ENCODE results near the gene PCGF2.

The PCGF2 gene

GRCh38 chr17:38706505-38707216 lies 41.5 kb downstream of the PCGF2 start:
- ATAC-seq, result no peak
- TF ChIP-seq ZC3H10 (CRISPR knock-in tag; IDR thresholded peaks at IDR 0.05) (no peak), POU6F1 (CRISPR knock-in tag; IDR thresholded peaks at IDR 0.05; ENCODE audit: borderline replicate concordance, low read depth) (no peak), SNAI2 (CRISPR knock-in tag; IDR thresholded peaks at IDR 0.05) (no peak), TOX (CRISPR knock-in tag; IDR thresholded peaks at IDR 0.05; ENCODE audit: borderline replicate concordance) (no peak), PPARA (CRISPR knock-in tag; IDR thresholded peaks at IDR 0.05; ENCODE audit: borderline replicate concordance) (no peak), ZNF8 (CRISPR knock-in tag; IDR thresholded peaks at IDR 0.05) (no peak), TCF4 (CRISPR knock-in tag; IDR thresholded peaks at IDR 0.05; ENCODE audit: borderline replicate concordance) (no peak), CSRNP3 (CRISPR knock-in tag; IDR thresholded peaks at IDR 0.05) (no peak)
- TF ChIP-seq, protein P1, sequence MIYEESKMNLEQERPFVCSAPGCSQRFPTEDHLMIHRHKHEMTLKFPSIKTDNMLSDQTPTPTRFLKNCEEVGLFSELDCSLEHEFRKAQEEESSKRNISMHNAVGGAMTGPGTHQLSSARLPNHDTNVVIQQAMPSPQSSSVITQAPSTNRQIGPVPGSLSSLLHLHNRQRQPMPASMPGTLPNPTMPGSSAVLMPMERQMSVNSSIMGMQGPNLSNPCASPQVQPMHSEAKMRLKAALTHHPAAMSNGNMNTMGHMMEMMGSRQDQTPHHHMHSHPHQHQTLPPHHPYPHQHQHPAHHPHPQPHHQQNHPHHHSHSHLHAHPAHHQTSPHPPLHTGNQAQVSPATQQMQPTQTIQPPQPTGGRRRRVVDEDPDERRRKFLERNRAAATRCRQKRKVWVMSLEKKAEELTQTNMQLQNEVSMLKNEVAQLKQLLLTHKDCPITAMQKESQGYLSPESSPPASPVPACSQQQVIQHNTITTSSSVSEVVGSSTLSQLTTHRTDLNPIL (CRISPR knock-in tag; IDR thresholded peaks at IDR 0.05; ENCODE audit: low read depth), result no peak
- TF ChIP-seq, protein P2, sequence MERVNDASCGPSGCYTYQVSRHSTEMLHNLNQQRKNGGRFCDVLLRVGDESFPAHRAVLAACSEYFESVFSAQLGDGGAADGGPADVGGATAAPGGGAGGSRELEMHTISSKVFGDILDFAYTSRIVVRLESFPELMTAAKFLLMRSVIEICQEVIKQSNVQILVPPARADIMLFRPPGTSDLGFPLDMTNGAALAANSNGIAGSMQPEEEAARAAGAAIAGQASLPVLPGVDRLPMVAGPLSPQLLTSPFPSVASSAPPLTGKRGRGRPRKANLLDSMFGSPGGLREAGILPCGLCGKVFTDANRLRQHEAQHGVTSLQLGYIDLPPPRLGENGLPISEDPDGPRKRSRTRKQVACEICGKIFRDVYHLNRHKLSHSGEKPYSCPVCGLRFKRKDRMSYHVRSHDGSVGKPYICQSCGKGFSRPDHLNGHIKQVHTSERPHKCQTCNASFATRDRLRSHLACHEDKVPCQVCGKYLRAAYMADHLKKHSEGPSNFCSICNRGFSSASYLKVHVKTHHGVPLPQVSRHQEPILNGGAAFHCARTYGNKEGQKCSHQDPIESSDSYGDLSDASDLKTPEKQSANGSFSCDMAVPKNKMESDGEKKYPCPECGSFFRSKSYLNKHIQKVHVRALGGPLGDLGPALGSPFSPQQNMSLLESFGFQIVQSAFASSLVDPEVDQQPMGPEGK (CRISPR knock-in tag; IDR thresholded peaks at IDR 0.05; ENCODE audit: borderline replicate concordance), result no peak

DNA sequence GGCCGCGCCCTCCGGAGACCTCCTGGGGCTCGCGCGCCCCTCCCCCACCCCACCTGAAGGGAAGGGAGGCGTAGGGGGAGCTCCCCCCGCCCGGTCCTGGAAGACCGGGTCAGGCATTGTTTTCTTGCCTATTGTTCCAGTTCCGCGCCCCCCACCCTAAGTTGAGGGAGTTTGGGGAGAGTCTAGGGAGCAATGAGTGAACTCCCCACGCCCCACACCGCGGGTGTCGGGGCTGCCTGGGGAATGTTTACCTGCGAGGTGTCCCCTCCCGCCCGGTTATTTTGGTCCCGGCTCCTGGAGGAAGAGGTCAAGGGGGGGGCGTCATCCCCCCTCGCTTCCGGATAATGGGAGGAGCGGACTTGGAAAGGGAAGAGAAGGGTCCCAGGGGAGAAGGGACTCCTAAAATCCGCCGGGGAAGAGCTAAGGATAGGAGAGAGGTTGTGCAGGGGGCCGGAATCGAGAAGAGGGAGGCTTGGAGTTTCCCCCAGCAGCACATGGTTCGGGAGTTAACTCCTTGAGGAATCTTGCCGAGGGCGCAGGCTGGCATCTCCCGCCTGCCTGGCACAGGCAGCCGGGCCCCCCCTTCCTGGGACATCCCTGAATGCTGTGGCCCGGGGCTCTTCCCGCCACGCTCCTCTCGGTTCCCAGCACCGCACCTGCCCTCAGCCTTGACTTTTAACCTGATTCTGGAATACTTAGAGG lies 42.2 kb downstream of the PCGF2 start:
- peak; percentile 20 for ATAC-seq

GRCh38 chr17:38705523-38705802 lies 42.7 kb downstream of the PCGF2 start:
- TF ChIP-seq, protein P3, sequence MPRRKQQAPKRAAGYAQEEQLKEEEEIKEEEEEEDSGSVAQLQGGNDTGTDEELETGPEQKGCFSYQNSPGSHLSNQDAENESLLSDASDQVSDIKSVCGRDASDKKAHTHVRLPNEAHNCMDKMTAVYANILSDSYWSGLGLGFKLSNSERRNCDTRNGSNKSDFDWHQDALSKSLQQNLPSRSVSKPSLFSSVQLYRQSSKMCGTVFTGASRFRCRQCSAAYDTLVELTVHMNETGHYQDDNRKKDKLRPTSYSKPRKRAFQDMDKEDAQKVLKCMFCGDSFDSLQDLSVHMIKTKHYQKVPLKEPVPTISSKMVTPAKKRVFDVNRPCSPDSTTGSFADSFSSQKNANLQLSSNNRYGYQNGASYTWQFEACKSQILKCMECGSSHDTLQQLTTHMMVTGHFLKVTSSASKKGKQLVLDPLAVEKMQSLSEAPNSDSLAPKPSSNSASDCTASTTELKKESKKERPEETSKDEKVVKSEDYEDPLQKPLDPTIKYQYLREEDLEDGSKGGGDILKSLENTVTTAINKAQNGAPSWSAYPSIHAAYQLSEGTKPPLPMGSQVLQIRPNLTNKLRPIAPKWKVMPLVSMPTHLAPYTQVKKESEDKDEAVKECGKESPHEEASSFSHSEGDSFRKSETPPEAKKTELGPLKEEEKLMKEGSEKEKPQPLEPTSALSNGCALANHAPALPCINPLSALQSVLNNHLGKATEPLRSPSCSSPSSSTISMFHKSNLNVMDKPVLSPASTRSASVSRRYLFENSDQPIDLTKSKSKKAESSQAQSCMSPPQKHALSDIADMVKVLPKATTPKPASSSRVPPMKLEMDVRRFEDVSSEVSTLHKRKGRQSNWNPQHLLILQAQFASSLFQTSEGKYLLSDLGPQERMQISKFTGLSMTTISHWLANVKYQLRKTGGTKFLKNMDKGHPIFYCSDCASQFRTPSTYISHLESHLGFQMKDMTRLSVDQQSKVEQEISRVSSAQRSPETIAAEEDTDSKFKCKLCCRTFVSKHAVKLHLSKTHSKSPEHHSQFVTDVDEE (CRISPR knock-in tag; IDR thresholded peaks at IDR 0.05), result no peak
- TF ChIP-seq POU6F1 (CRISPR knock-in tag; IDR thresholded peaks at IDR 0.05; ENCODE audit: borderline replicate concordance, low read depth), result no peak
- peak; percentile 17; the same call in 2 of the 3 replicates for ATAC-seq

More for the DNA sequence above, 42.2 kb downstream of the PCGF2 start:
- no peak for TF ChIP-seq ZFP3 (CRISPR knock-in tag; IDR thresholded peaks at IDR 0.05)
- no peak for TF ChIP-seq PPARA (CRISPR knock-in tag; IDR thresholded peaks at IDR 0.05; ENCODE audit: borderline replicate concordance)
- no peak for TF ChIP-seq TCF4 (CRISPR knock-in tag; IDR thresholded peaks at IDR 0.05; ENCODE audit: borderline replicate concordance)
- no peak for TF ChIP-seq POU6F1 (CRISPR knock-in tag; IDR thresholded peaks at IDR 0.05; ENCODE audit: borderline replicate concordance, low read depth)
- TF ChIP-seq, protein P2 (CRISPR knock-in tag; IDR thresholded peaks at IDR 0.05; ENCODE audit: borderline replicate concordance), result no peak; the same call in 1 of the 2 replicates
- TF ChIP-seq ARNTL (CRISPR knock-in tag; IDR thresholded peaks at IDR 0.05; ENCODE audit: borderline replicate concordance, low read depth), result no peak
- no peak for TF ChIP-seq ZNF8 (CRISPR knock-in tag; IDR thresholded peaks at IDR 0.05)
- TF ChIP-seq BACH2 (CRISPR knock-in tag; IDR thresholded peaks at IDR 0.05; ENCODE audit: borderline replicate concordance), result no peak
- TF ChIP-seq ZFP30 (CRISPR knock-in tag; IDR thresholded peaks at IDR 0.05), result no peak

Data from SK-N-SH treated with all-trans-retinoic acid at 6 μM for 48 hours (cell line).